ENCODE data around the gene GZF1. TPM values are rescaled to one million over a fixed set of nuclear protein-coding genes. Genes with fewer than 3 reads are reported as not detected.

Gene GZF1
- polyA plus RNA-seq, 3 donors: 5.5 to 215 (median 7.0) TPM

- WGBS (ENCODE audit: insufficient coverage): under 1% methylated on average over 69 of the region's 71 CpGs
- H3K9me3 Mint-ChIP-seq: no peaks in the 10 kb centered on the region
- H3K27me3 Mint-ChIP-seq (ENCODE audit: low read depth in 3 of 3): peaks cover 0 to 3% (median 0%) of the 10 kb centered on the region in 3 donors
These were observed 4.0 kb upstream of the GZF1 start for GRCh38 chr20:23357767-23358562.

More at GRCh38 chr20:23357767-23358562, 4.0 kb upstream of the GZF1 start:
- peak; percentile 100 for DNase-seq
- H3K4me2 ChIP-seq (replicated peaks; ENCODE audit: extremely low read depth, low read length, poor library complexity, severe bottlenecking): peak overlapping the region; percentile 95
- H3K27ac ChIP-seq (ENCODE audit: low read depth in 1 of 2, low read length in 2 of 2): peak overlapping the region; percentile 92 to 95
- peaks cover 23% of the 10 kb centered on the region for H3K79me2 ChIP-seq (ENCODE audit: insufficient read depth, low read length)
- TF ChIP-seq CTCF (IDR thresholded peaks at IDR 0.05): no peak
- peaks cover 28 to 38% of the 10 kb centered on the region in 2 donors for H3K4me1 ChIP-seq (ENCODE audit: control insufficient read depth in 1 of 2, insufficient read depth in 2 of 2, low read length in 2 of 2)
- peak overlapping the region; percentile 84 for H3K9ac ChIP-seq (ENCODE audit: insufficient read depth, low read length, poor library complexity, severe bottlenecking)
- H3K36me3 ChIP-seq (replicated peaks in 1 of 2; ENCODE audit: control insufficient read depth in 1 of 2, insufficient read depth in 2 of 2, low read length in 2 of 2): peaks cover 13 to 21% of the 10 kb centered on the region in 2 donors
- intact Hi-C loops (cut with micrococcal nuclease): loop anchor here in 1 of 2 donors (1.0 to 5.0 kb wide), 2 partner anchors 8 to 64 kb away; partner anchors contain the start of genes NAPB and NXT1
- peak overlapping the region; percentile 55 for H2AFZ ChIP-seq (ENCODE audit: insufficient read depth, low read depth, low read length, poor library complexity, severe bottlenecking)
- H3K4me3 ChIP-seq (replicated peaks in 1 of 3; ENCODE audit: low read depth in 2 of 3, low read length in 3 of 3): peak overlapping the region; percentile 45 to 84 (median 70)
- Mint-ChIP-seq H3K27ac (peak overlapping the region; percentile 93 to 98 (median 94)), H3K4me3 (peak overlapping the region; percentile 76 to 87), H3K4me1 (peaks cover 32% of the 10 kb centered on the region), H3K36me3 (peaks cover 13 to 21% of the 10 kb centered on the region in 2 donors)
- H4K20me1 ChIP-seq (ENCODE audit: insufficient read depth, low read length): peaks cover 3% of the 10 kb centered on the region
- no peaks in the 10 kb centered on the region for H3K27me3 ChIP-seq (ENCODE audit: control insufficient read depth in 2 of 2, insufficient read depth in 2 of 2, low read length in 2 of 2)
- no peaks in the 10 kb centered on the region for H3K9me3 ChIP-seq (replicated peaks in 1 of 2; ENCODE audit: control insufficient read depth in 1 of 2, insufficient read depth in 1 of 2, low read length in 2 of 2)
